Measurements from ENCODE around the gene ORC3.

DNA sequence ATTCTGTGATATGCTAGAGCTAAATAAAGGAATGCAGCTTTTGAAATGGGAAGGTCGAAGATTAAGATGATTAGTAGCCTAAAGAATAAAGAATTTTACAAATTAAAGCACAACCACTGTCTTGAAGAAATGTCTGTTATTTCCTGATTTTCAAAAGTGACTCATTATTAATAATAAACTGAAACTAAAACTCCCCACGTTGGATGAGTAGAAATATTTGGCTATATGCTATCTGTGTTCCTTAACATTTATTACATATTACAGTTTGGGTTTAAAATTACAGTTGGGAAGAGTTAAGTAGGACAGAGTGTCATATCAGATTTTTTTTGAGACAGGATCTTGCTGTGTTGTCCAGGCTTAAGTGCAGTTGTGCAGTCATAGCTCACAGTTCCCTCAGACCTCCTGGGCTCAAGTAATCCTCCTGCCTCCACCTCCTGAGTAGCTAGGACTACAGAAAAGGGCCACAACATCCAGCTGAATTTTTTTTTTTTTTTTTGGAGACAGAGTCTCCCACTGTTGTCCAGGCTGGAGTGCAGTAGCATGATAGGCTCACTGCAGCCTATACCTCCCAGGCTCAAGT is 65.0 kb downstream of the ORC3 start:
- TF ChIP-seq CTCF (IDR thresholded peaks at IDR 0.05) (no peak), POLR2A (IDR thresholded peaks at IDR 0.05) (no peak)

Measured in sigmoid colon (tissue), 3 donors.